ENCODE measurements around the gene STIM1.

The STIM1 gene

DNA sequence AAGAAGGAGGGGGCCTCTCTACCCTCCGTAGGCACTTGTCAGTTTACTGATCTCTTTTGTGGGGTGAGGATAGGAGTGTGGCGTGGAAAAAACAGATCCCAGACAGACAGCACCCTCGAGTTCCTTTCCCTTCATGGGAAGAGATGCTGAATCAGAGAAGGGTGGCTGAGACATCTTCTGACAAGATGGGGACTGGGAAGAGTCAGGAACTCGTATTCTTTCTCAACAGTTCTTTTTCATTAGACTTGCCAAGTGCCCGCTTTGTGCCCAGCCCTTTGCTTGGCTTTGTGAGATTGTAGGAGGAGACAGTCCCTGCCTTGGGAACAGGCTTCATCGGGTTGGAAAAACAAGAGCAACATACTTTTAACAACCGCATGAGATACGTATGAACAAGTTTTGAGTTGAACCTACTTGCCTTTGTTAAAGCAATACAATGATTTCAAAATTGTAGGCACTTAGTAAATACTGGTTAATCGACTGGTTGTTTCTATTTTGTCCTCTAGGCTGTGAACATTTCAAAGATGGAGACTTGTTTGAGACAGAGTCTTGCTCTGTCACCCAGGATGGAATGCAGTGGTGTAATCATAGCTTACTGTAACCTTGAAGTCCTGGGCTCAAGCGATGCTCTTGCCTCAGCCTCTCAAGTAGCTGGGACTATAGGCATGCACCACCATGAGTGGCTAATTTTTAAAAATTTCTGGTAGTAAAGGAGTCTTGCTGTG lies 240.2 kb downstream of the STIM1 start:
- DNase-seq (ENCODE audit: low read depth in 1 of 2, low spot score in 1 of 2) = peak in 1 of 2 experiments; percentile 48
- no peak for TF ChIP-seq SPI1 (IDR thresholded peaks at IDR 0.05; ENCODE audit: borderline replicate concordance, low read depth)
- peak overlapping the region; percentile 98 for H3K27ac ChIP-seq (replicated peaks)
- H3K4me3 ChIP-seq (replicated peaks; ENCODE audit: insufficient read depth, low read length) = peak overlapping the region; percentile 67
- no peaks in the 10 kb centered on the region for H3K27me3 ChIP-seq (ENCODE audit: insufficient read depth, poor library complexity, severe bottlenecking)

DNA sequence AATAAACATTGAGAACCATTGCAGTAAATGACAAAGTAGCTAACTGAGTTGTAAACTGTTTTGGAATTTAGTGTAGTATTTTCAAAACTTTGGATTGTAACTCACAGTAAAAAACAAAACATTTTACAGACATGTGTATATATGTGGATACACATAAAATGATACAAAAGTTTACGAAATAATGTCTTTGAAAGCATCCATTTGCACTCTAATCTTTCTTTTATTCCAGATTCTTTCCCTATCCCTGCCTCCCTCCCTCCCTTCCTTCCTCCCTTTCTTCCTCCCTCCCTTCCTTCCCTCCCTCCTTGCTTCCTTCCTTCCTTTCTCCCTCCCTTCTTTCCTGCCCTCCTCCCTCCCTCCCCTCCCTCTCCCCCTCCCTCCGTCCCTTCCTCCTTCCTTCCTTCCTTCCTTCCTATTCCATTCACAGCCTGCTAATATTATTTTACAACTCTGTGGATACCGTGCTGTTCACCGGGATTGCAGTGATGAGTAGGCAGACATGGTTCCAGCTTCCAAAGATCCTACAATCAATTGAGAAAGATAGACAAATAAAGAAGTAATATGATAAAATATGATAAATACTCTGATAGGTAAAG lies 242.7 kb downstream of the STIM1 start:
- H3K4me3 ChIP-seq (replicated peaks; ENCODE audit: insufficient read depth, low read length) = no peak overlapping the region
- H3K27me3 ChIP-seq (ENCODE audit: insufficient read depth, poor library complexity, severe bottlenecking) = no peaks in the 10 kb centered on the region
- TF ChIP-seq, protein P1, sequence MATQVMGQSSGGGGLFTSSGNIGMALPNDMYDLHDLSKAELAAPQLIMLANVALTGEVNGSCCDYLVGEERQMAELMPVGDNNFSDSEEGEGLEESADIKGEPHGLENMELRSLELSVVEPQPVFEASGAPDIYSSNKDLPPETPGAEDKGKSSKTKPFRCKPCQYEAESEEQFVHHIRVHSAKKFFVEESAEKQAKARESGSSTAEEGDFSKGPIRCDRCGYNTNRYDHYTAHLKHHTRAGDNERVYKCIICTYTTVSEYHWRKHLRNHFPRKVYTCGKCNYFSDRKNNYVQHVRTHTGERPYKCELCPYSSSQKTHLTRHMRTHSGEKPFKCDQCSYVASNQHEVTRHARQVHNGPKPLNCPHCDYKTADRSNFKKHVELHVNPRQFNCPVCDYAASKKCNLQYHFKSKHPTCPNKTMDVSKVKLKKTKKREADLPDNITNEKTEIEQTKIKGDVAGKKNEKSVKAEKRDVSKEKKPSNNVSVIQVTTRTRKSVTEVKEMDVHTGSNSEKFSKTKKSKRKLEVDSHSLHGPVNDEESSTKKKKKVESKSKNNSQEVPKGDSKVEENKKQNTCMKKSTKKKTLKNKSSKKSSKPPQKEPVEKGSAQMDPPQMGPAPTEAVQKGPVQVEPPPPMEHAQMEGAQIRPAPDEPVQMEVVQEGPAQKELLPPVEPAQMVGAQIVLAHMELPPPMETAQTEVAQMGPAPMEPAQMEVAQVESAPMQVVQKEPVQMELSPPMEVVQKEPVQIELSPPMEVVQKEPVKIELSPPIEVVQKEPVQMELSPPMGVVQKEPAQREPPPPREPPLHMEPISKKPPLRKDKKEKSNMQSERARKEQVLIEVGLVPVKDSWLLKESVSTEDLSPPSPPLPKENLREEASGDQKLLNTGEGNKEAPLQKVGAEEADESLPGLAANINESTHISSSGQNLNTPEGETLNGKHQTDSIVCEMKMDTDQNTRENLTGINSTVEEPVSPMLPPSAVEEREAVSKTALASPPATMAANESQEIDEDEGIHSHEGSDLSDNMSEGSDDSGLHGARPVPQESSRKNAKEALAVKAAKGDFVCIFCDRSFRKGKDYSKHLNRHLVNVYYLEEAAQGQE (IDR thresholded peaks at IDR 0.05; ENCODE audit: insufficient replicate concordance, low read depth) = no peak
- TF ChIP-seq POLR2AphosphoS5 (IDR thresholded peaks at IDR 0.05; ENCODE audit: low read depth) (no peak), SPI1 (IDR thresholded peaks at IDR 0.05; ENCODE audit: borderline replicate concordance, low read depth) (no peak)
- TF ChIP-seq, protein P2, sequence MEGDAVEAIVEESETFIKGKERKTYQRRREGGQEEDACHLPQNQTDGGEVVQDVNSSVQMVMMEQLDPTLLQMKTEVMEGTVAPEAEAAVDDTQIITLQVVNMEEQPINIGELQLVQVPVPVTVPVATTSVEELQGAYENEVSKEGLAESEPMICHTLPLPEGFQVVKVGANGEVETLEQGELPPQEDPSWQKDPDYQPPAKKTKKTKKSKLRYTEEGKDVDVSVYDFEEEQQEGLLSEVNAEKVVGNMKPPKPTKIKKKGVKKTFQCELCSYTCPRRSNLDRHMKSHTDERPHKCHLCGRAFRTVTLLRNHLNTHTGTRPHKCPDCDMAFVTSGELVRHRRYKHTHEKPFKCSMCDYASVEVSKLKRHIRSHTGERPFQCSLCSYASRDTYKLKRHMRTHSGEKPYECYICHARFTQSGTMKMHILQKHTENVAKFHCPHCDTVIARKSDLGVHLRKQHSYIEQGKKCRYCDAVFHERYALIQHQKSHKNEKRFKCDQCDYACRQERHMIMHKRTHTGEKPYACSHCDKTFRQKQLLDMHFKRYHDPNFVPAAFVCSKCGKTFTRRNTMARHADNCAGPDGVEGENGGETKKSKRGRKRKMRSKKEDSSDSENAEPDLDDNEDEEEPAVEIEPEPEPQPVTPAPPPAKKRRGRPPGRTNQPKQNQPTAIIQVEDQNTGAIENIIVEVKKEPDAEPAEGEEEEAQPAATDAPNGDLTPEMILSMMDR (IDR thresholded peaks at IDR 0.05; ENCODE audit: insufficient read depth, low read length) = no peak
- no peak for DNase-seq (ENCODE audit: low read depth in 1 of 2, low spot score in 1 of 2)
- H3K27ac ChIP-seq (replicated peaks) = no peak overlapping the region

DNA sequence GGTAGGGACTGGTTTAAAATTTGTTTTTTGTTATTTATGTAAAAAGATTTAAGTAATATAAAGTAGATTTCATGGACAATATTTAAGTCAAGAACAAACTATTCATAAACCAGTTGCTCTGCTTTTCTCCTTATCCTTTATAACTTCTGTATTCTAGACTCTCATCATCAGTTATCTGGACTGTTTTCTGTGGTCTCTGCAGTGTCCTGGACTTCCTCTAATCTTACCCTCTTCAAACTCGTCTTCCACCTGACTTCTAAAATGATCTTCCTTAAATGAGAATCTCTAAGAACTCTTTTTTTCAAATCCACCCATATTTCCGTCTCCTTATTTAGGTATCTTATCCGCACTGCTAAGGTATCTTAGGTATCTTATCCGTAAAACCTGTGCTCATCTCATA lies 247.2 kb downstream of the STIM1 start:
- no peaks in the 10 kb centered on the region for H3K27me3 ChIP-seq (ENCODE audit: insufficient read depth, poor library complexity, severe bottlenecking)
- H3K27ac ChIP-seq (replicated peaks) = no peak overlapping the region
- TF ChIP-seq, protein P1 (IDR thresholded peaks at IDR 0.05; ENCODE audit: insufficient replicate concordance, low read depth) = no peak
- TF ChIP-seq, protein P2 (IDR thresholded peaks at IDR 0.05; ENCODE audit: insufficient read depth, low read length) = no peak
- peak; percentile 84; the same call in 1 of the 2 replicates for TF ChIP-seq SPI1 (IDR thresholded peaks at IDR 0.05; ENCODE audit: borderline replicate concordance, low read depth)
- DNase-seq (ENCODE audit: low read depth in 1 of 2, low spot score in 1 of 2) = peak in 1 of 2 experiments; percentile 56
- no peak overlapping the region for H3K4me3 ChIP-seq (replicated peaks; ENCODE audit: insufficient read depth, low read length)

DNA sequence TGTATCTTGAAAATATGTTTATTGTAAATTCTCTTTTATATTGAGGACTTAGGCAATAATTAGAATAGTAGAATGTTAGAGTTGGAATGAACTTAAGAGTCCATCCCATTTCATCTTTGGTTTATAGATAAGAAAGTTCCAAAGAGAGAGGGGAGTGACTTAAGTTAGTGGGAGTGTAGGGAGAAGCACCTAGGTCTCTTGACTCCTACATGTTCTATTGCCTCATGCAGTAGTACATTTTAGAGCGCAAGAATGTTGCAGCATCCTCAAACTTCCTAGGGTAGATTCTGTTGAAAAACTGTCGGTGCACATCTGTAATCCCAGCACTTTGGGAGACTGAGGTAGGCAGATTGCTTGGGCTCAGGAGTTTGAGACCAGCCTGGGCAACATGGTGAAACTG lies 247.8 kb downstream of the STIM1 start:
- TF ChIP-seq GABPA (IDR thresholded peaks at IDR 0.05; ENCODE audit: low read depth) (no peak), SPI1 (IDR thresholded peaks at IDR 0.05; ENCODE audit: borderline replicate concordance, low read depth) (no peak), POLR2AphosphoS5 (IDR thresholded peaks at IDR 0.05; ENCODE audit: low read depth) (no peak)
- TF ChIP-seq, protein P1 (IDR thresholded peaks at IDR 0.05; ENCODE audit: insufficient replicate concordance, low read depth) = no peak
- TF ChIP-seq, protein P2 (IDR thresholded peaks at IDR 0.05; ENCODE audit: insufficient read depth, low read length) = no peak
- Histone ChIP-seq H3K27me3 (ENCODE audit: insufficient read depth, poor library complexity, severe bottlenecking) (no peaks in the 10 kb centered on the region), H3K27ac (replicated peaks) (no peak overlapping the region), H3K4me3 (replicated peaks; ENCODE audit: insufficient read depth, low read length) (no peak overlapping the region)
- DNase-seq (ENCODE audit: low read depth in 1 of 2, low spot score in 1 of 2) = no peak

Data from HL-60 (cell line).